ENCODE data around the gene MRPS23. TPM values are rescaled to one million over a fixed set of nuclear protein-coding genes. Genes with fewer than 3 reads are reported as not detected.

The MRPS23 gene
- total and polyA plus RNA-seq, 2 of the 13 experiments (the other 11 are each of a cell fraction or from before 2014, with no cell fraction given), result 63.2 to 181 TPM

DNA sequence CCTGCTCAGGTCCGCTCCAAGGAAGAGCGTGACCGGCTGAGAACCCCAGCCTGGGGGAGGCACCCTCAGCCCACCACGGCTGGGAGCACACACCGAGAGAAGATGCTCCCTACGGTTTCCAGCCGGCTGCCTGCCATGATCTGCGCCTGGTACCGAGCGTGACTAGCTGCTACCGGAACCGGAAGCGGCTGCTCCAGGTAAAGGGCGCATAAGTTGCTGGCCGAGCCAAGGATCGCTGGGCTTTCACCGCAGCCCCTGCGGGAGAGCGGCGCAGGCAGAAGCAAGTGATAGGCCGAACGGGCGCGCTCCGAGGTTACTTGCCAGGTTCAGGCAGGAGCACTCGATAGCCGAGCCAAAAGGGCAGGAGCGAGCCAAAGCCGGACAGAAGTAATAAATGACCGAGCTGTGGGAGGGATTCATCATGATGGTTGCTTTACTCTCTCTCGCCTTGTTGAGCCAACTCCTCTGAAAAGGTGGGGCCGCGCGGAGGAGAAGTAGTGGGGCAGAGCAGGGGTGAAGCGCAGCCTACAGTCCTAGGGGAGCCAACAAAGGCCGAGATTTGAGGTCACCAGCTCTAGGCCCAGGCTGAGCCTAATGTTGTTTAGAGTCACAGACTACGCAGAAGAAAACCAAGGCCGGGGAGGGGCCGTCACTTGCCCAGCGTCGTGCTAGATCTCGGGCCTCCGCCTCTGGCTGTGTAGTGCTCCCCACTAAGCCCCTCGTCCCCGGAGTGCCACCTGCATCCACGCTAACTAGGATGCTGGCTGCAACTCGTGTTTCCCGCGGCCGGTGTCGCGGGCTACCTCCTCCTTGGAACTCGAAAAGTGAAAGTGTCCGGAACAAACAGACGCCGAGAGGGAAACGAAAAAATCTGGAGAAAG lies at the start of gene MRPS23 (continued):
- TF ChIP-seq, protein P1, sequence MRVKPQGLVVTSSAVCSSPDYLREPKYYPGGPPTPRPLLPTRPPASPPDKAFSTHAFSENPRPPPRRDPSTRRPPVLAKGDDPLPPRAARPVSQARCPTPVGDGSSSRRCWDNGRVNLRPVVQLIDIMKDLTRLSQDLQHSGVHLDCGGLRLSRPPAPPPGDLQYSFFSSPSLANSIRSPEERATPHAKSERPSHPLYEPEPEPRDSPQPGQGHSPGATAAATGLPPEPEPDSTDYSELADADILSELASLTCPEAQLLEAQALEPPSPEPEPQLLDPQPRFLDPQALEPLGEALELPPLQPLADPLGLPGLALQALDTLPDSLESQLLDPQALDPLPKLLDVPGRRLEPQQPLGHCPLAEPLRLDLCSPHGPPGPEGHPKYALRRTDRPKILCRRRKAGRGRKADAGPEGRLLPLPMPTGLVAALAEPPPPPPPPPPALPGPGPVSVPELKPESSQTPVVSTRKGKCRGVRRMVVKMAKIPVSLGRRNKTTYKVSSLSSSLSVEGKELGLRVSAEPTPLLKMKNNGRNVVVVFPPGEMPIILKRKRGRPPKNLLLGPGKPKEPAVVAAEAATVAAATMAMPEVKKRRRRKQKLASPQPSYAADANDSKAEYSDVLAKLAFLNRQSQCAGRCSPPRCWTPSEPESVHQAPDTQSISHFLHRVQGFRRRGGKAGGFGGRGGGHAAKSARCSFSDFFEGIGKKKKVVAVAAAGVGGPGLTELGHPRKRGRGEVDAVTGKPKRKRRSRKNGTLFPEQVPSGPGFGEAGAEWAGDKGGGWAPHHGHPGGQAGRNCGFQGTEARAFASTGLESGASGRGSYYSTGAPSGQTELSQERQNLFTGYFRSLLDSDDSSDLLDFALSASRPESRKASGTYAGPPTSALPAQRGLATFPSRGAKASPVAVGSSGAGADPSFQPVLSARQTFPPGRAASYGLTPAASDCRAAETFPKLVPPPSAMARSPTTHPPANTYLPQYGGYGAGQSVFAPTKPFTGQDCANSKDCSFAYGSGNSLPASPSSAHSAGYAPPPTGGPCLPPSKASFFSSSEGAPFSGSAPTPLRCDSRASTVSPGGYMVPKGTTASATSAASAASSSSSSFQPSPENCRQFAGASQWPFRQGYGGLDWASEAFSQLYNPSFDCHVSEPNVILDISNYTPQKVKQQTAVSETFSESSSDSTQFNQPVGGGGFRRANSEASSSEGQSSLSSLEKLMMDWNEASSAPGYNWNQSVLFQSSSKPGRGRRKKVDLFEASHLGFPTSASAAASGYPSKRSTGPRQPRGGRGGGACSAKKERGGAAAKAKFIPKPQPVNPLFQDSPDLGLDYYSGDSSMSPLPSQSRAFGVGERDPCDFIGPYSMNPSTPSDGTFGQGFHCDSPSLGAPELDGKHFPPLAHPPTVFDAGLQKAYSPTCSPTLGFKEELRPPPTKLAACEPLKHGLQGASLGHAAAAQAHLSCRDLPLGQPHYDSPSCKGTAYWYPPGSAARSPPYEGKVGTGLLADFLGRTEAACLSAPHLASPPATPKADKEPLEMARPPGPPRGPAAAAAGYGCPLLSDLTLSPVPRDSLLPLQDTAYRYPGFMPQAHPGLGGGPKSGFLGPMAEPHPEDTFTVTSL (CRISPR knock-in tag; IDR thresholded peaks at IDR 0.05; ENCODE audit: borderline replicate concordance), result no peak
- TF ChIP-seq SMARCC2 (IDR thresholded peaks at IDR 0.05) (0 out of 2 replicates have a peak, but pooled peaks have one; percentile 38), RCOR2 (CRISPR knock-in tag; IDR thresholded peaks at IDR 0.05) (peak; percentile 83), DPF2 (CRISPR knock-in tag; IDR thresholded peaks at IDR 0.05; ENCODE audit: borderline replicate concordance, low read depth) (no peak), MED1 (CRISPR knock-in tag; IDR thresholded peaks at IDR 0.05) (peak; percentile 96), MEIS1 (CRISPR knock-in tag; IDR thresholded peaks at IDR 0.05; ENCODE audit: borderline replicate concordance) (peak; percentile 94), ZNF746 (CRISPR knock-in tag; IDR thresholded peaks at IDR 0.05) (peak; percentile 89; the same call in 1 of the 2 replicates), ZNF3 (CRISPR knock-in tag; IDR thresholded peaks at IDR 0.05) (no peak; the same call in 1 of the 2 replicates), REPIN1 (CRISPR knock-in tag; IDR thresholded peaks at IDR 0.05; ENCODE audit: borderline replicate concordance, low read depth) (peak; percentile 100), ZNF766 (CRISPR knock-in tag; IDR thresholded peaks at IDR 0.05; ENCODE audit: borderline replicate concordance) (0 out of 2 replicates have a peak, but pooled peaks have one; percentile 94), SETDB1 (CRISPR knock-in tag; IDR thresholded peaks at IDR 0.05; ENCODE audit: borderline replicate concordance) (0 out of 2 replicates have a peak, but pooled peaks have one; percentile 51), ZNF543 (CRISPR knock-in tag; IDR thresholded peaks at IDR 0.05) (peak; percentile 88), ZNF878 (CRISPR knock-in tag; IDR thresholded peaks at IDR 0.05) (peak; percentile 98), ZNF589 (CRISPR knock-in tag; conservative IDR thresholded peaks at IDR 0.05) (peak; percentile 99)
- TF ChIP-seq, protein P2, sequence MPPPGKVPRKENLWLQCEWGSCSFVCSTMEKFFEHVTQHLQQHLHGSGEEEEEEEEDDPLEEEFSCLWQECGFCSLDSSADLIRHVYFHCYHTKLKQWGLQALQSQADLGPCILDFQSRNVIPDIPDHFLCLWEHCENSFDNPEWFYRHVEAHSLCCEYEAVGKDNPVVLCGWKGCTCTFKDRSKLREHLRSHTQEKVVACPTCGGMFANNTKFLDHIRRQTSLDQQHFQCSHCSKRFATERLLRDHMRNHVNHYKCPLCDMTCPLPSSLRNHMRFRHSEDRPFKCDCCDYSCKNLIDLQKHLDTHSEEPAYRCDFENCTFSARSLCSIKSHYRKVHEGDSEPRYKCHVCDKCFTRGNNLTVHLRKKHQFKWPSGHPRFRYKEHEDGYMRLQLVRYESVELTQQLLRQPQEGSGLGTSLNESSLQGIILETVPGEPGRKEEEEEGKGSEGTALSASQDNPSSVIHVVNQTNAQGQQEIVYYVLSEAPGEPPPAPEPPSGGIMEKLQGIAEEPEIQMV (CRISPR knock-in tag; IDR thresholded peaks at IDR 0.05; ENCODE audit: low read depth), result peak; percentile 80; the same call in 1 of the 2 replicates
- TF ChIP-seq, protein P3, sequence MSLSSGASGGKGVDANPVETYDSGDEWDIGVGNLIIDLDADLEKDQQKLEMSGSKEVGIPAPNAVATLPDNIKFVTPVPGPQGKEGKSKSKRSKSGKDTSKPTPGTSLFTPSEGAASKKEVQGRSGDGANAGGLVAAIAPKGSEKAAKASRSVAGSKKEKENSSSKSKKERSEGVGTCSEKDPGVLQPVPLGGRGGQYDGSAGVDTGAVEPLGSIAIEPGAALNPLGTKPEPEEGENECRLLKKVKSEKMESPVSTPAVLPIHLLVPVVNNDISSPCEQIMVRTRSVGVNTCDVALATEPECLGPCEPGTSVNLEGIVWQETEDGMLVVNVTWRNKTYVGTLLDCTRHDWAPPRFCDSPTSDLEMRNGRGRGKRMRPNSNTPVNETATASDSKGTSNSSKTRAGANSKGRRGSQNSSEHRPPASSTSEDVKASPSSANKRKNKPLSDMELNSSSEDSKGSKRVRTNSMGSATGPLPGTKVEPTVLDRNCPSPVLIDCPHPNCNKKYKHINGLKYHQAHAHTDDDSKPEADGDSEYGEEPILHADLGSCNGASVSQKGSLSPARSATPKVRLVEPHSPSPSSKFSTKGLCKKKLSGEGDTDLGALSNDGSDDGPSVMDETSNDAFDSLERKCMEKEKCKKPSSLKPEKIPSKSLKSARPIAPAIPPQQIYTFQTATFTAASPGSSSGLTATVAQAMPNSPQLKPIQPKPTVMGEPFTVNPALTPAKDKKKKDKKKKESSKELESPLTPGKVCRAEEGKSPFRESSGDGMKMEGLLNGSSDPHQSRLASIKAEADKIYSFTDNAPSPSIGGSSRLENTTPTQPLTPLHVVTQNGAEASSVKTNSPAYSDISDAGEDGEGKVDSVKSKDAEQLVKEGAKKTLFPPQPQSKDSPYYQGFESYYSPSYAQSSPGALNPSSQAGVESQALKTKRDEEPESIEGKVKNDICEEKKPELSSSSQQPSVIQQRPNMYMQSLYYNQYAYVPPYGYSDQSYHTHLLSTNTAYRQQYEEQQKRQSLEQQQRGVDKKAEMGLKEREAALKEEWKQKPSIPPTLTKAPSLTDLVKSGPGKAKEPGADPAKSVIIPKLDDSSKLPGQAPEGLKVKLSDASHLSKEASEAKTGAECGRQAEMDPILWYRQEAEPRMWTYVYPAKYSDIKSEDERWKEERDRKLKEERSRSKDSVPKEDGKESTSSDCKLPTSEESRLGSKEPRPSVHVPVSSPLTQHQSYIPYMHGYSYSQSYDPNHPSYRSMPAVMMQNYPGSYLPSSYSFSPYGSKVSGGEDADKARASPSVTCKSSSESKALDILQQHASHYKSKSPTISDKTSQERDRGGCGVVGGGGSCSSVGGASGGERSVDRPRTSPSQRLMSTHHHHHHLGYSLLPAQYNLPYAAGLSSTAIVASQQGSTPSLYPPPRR (CRISPR knock-in tag; IDR thresholded peaks at IDR 0.05; ENCODE audit: borderline replicate concordance), result peak; percentile 84

All from HepG2 (cell line).